ENCODE measurements around the gene KCNMA1.

Gene KCNMA1

DNA sequence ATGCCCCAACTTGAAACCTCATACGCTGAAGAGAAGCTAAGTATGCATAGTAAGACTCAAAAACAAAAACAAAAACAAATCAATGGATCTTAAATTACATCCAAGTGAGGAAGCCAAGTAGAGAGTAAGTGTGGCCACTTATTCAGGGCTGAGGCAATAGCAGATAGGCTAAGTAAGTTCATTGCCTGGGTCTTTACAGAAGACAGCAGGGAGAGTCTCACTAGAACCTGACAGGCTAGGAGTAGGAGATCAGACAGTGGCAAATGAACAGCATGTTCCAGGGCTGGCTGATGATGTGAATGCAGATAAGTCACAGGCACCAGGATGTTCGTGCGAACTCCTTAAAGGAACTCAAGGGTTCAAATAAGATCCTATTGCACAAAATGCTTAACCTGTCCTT is 568.6 kb downstream of the KCNMA1 start:
- no peak for DNase-seq

DNA sequence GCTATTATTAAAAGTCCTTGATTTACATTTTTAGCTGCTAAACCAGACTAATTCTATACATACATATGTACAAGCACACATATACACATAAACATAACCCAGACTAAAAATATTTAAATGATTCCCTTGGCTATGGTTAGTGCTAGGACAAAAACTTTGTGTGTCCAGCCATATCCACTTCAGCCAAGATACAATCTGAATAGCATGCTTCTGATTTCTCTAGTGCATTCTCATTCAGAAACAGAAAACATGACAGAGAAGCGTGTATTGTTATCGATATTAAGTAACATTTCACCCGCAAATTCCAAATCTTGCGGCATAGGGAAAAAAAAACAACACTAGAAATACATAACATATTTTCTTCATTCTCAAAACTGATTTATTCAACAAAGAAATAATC is 569.3 kb downstream of the KCNMA1 start:
- no peak for DNase-seq

DNA sequence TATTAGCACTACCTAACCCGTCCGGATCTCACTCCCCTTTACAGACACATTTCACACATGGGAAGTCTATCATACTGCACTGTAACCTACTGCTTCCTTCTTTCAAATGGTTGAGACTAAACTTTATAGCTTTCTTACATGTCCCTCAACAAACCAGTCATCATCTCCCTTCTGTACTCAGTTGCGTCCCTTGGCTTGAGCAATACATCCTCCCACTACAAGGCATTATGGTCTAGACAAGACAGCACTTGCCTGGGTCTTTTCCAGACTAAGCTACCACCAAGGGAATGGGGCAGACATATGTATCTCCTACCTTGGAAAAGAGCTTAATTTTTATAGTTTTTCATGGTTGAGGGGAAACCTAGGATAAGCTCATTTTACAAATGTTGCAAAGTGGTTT is 575.2 kb downstream of the KCNMA1 start:
- DNase-seq: no peak

DNA sequence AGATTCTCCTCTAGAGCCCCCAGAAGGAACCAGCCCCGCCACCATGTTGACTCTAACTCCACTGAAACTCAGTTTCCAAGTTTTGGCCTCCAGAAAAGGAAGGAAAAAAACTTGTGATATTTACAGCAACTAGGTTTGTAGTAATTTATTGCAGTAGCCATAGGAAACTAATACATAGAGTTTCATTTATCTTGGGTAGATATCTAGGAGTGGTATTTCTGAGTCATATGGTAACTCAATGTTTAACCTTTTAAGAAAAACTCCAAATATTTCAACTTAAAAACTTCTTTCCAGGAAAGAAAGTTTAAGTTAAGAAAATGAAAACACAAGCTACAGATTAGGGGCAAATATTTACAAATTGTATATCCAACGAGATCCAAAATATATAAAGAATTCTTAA is 576.7 kb downstream of the KCNMA1 start:
- DNase-seq: no peak

DNA sequence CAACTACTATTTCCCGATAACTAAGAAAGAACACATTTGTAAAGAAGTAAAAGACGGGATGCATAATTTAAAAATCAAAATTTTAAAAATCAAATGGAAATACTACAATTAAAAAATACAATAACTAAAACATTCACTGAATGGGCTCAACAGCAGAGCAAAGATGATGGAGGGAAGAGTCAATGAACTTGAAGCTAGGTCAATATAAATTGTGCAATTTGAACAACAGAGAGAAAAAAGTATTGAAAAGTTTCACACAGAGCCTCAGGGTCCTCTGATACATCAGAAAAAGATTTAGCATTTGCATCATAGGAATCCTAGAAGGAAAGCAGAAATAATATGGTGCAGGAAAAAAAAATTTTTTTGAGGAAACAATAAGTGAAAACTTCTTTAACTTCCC is 581.0 kb downstream of the KCNMA1 start:
- DNase-seq: no peak

DNA sequence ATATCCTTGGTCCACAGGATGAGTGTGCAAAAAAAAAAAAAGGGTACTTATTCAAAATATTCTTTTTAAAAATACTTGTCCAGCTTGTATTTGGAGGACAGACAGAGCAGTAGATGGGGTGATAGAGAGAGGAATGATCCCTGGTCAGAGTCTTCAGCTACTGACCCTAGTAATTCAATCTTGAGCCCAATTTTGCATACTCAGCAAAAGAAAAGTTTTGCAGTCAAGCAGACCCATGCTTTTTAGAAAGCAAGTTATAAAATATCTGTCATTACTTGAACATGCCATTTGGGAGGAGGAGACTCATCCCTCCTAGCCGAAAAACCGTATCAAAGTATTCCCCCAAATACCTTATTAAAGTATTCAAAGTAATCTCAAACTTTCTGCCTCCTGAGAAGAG is 585.0 kb downstream of the KCNMA1 start:
- no peak for DNase-seq

DNA sequence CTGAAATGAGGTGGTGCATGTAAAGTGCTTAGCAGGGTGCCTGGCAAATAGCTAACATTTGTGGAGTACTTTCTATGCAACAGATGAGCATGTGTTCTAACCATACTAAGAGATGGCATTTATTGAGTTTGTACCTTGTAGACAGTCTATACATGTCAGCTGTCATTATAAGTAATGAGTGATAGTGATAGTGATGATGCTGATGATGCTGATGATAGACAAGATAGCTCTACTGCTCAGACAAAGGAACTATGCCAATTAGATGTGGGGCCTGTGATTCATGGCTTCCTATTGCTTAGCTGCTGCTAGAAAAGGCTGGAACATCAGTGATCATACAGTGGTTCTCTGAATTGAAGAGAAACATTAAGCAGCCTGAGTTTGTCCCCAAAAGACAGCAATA is 585.8 kb downstream of the KCNMA1 start:
- DNase-seq: no peak

DNA sequence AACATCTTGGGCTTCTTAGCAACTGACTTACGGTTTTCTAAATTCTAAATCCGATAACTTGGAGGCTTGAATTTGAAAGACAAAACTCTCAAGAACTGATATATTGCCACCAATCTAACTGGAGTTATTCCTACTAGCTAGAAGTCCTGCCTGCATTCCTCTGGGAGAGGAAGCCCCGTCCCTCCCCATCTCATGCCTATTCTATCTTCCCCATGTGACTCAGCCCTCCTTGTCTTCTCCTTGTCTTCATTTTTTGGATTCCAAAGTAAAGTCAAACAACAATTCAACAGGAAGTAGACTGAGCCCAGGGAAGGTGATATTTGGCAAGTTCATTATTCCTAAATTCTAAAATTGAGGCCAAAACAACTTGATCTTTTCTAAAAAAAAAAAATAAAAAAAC is 587.7 kb downstream of the KCNMA1 start:
- DNase-seq: no peak

DNA sequence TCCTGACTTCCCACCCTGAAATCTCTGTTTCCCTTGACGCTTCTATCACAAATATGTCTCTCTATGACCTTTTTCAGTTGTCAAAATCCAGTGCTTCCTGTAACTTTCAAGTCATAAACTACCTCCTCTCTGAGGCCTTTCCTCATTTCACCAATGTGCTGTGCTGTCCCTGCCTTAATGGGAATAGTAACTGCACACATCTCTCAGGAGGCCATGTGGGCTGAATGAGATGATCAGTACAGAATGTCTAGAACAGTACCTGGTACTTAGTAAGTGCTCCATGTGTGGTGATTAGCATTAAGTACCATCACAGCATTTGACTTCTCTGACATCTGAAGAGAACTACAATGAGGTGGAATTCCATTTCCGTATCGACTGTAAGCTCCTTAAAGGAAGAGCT is 588.5 kb downstream of the KCNMA1 start:
- no peak for DNase-seq

DNA sequence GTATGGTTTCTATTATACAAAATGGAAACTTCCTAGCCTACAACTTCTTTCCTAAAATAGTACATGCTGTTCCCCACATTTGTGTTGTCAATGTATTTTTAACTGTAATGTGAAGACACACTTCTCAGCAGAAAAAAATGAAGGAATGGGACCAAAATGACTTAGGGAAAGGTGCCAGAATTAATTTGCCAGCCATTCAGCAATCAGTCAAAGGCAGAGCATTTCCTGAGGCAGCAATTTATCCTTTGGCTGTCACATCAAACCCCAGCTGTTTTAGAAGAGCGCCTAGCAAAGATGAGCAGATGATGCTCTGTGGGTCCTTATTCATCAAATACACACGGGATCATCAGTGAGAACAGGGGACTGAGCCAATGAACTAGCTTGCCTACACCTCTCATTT is 592.5 kb downstream of the KCNMA1 start:
- DNase-seq: no peak

DNA sequence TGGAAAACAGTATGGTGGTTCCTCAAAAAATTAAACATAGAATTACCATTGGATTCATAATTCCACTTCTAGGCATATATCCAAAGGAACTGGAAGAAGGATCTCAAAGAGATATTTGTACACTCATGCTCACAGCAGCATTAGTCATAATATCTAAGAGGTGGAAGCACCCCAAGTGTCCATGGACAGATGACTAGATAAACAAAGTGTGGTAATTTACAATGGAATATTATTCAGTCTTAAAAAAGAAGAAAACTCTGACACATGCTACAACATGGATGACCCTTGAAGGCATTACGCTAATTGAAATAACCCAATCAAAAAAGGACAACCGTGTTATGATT is 594.2 kb downstream of the KCNMA1 start:
- no peak for DNase-seq

DNA sequence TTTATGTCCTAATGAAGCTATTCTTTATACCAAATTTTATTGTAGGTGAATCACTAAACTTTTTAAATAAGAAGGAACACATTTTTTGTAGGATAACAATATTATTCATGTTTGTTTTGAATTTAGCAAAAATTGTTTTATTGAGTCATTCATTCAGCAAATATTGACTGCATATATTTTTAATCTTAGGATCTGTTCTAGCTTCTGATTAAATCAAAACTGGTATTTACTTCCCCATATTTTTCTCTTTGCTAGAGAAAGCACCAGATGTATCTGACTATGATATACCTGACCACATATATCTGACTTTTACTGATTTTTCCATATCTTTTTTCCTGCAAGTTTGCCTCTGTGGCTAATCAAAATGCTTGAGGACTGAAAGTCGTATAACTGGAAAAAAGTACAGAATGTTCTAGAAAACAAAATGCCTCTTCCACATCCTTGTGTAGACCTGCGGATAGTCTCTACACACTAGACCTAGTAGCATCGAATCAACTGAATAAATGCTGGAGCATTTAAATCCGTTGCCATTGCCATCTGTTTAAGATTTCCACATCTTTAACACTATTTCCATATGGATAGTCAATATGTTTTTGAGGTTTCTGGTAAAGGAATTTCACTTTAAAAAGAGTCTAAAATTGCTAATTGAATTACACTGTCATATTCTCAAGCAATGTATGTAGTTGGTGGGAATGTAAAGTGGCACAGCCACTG is 594.7 kb downstream of the KCNMA1 start:
- DNase-seq: no peak

DNA sequence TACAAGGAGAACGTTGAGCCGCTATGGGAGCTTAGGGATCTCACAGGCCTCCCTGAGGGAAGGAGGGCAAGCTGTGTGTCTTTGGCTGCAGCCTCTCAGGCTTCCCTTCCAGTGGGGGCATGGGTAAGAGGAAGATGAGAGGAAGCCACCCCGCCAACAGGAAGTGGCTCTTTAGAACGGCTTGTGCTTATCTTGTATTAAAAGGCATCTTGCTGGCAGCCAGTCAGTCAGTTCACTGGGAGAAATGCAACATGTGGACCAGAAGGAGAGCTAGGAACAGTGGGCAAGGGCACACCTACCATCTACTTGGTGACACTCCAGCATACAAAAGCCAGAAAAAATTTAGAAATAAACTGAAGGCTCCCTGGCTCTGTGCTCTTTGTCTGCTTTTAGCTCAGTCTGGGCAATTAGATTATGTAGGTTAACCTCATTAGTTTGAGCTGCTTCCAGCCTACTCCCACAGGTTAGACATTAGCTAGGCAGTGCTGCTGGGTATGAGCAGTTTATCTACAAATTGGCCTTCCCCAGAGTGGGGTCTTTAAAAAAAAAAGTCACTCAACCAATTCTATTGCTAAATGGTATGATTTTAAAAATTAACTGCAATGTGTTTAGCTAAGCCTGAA is 595.9 kb downstream of the KCNMA1 start:
- DNase-seq: no peak

DNA sequence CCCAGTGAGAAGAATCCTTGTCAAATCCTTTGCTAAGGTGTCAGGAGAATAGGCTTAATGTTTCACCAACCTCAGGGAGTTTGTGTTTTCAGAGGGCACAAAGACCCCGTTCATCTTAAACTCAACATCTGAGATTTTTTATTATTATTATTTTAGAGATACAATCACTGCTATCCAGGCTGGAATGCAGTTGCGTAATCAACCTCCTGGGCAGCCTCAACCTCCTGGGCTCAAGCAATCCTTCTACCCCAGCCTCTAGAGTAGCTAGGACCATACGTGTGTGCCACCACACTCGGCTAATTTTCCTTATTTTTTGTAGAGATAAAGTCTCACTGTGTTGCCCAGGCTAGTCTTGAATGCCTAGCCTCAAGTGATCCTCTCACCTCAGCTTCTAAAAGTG is 599.2 kb downstream of the KCNMA1 start:
- no peak for DNase-seq

DNA sequence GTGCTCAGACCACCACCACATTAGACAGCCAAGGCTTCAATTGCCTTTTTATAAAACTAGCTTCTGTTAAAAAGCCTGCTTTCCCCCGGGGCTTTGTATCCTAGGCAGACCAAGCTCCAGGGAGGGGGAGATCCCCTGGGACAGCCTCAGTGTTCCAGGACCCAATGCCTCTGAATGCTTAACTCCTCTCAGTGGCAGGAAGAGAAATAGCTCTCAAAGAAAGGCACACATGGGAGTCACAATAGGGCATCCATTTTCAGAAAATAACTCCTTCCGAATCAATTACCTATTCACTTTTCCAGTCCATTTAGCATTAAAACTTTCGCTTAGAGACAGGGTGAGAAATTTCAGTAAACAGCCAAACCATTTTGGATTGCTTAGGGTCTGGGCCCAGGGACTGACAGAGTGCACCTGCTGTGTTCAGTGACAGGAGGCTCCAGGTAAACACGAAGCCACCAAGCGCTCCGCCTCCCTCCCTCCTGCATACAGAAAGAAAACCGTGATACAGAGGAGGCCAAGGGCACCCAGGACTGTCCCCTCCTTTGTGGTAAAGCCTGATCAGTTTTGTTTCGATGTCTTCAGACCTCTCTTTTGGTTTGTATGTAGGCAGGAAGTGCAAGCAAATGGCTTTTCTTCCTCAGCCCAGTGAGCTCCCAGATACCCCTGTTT is 599.7 kb downstream of the KCNMA1 start:
- no peak for DNase-seq

DNA sequence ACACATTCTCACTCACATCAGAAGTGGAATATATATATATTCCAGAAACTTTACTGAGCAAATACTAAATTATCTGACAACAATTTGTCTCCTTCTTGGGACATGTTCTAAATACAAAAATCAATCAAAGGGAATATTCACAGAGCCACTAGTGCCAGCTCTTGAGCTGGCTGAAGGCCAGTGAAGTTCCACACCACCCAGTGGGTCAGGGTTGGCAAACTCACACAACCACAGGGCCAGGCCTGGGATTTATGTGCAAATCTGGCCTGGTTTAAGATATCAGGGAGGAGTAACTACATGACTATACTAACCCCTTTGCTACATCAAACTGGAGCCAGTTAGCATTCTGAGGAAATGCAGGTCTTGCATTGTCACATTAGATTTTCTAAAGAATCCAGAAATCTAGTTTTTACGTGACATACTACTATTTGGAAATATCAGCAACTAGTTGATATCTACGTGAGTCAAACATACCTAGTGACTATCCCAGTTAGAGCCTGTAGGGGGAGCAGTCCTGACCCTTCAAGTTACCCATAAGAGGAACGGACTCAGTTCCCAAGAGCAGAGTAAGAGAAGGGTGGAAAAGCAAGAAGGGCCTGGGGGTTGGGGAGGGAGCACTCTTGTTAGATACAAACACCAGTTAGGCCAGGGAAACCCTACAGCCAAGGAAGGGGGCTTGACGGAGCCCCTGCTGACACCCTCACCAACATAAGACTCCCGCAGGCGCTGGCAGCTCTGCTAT is 600.4 kb downstream of the KCNMA1 start:
- no peak for DNase-seq

DNA sequence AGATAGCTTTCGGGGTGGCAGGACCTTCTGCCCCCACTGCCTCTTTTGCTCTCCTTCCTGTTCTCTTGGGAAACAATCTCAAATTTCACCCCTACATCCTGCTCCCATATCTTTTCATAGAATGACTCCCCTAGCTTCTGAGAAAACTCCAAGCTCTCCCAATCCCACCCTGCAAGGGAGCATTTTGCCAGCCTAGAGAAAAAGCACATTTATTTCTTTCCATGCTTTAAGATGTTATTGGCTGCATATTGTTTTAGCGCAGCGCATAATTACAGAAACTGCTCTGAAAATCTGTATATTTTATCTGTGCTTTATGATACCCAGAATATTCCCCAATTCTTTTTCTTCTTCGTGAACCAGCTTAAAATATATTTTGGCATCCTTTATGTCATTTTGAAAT is 601.3 kb downstream of the KCNMA1 start:
- no peak for DNase-seq

DNA sequence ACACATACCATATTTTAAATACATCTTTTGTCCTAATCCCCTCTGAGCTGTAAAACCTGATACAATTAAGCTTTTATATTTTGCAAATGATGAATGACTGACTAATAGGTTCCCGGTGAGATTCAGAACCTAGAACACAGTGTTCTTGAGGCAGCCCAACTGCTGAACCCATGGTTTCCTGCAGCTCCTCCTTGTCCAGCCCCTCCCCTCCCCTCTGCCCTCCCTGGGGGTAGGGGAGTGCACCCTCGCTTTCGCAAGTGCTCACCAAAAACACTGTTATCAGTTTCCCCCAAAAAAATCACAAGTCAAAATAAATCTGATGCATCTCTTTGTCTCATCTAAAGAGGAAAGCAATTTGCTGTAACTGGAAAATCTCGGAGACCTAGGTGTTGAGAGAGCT is 602.8 kb downstream of the KCNMA1 start:
- no peak for DNase-seq

DNA sequence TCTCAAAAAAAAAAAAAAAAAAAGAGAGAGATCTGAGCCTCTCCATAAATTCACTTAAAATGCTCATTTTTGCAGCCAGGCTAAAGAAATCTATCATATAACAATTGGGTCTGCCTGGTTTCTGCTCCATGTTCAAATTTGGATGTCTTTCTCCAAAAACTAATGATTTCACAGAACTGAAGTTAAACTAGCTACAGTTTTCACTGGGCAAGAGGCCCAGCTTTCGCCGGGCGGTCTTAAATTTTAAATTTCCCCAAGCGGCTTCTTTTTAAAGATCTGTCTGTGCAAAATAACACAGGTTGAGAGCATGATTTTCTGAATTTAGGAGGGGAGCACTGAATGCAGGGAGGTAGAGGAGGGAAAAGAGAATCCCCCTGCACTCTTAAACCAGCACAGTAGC is 603.4 kb downstream of the KCNMA1 start:
- DNase-seq: no peak

DNA sequence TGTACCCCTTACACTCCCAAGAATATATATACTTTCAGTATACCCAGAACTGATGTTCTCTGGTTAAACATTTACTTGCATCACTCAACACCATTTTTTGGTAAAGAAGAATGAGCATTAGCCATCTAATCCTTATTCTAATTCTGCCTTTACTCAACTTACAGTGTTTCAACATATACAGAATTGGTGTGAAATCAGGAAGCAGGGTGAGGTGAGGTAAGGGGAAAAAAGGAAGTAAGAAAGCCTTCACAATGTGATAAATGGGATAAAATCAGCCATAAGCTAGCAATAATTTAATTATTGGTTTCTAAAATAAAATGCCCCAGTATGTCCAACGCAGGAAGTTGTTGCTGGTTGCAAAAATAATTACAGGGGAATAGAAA is 605.4 kb downstream of the KCNMA1 start:
- DNase-seq: no peak

DNA sequence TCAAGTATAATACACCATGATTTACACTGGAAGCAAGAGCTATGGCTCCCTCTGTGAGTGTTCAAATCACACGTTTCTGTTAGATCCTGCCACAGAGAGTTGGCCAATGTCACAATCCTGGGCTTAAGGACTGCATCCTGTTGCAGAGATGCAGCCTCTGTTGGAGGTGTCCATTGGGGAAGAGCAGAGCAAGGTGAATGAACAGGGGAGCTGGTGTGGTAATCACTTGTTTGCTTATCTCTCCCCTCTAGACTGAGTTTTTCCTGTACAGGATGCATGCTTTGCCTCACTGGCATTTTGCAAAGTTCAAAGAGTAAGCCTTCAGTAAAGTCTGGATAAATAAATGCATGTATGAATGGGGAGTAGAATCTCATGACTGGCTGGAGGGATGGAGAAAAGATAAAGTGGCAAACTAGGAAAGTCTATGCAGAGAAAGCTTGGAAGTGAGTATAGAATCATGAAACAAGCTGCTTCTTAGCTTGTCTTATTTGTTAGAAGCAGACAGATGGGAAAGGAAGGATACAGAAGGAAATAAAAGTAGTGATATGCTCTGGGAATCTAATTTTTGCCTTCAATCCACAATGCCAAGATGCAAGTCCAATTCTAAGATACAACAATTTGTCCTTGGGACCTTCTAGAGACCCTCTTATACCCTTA is 605.9 kb downstream of the KCNMA1 start:
- no peak for DNase-seq

DNA sequence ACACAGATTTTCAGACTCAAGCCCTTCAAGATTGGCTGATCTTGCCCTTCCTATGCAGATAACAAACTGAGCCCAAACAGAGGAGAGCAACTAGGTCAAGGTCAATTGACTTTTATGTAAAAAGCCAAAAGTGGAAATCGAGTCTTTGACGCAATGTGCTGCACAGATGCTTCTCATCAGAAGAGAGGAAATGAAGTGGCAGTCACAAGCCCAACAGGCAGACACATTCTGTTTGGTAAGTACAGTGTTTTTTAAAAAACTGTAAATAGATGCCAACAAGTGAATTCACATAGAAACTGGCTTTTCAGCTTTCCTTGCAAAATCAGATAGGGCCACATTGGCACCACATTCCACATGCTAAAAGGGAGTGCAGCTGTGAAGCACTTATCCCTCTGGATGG is 606.6 kb downstream of the KCNMA1 start:
- DNase-seq: no peak
